ENCODE data around the gene PRR29. TPM values are rescaled to one million over a fixed set of nuclear protein-coding genes. Genes with fewer than 3 reads are reported as not detected.

Gene PRR29
- total RNA-seq, 4 donors from 2014 or later, result 0.27 TPM; not detected in 3

DNA sequence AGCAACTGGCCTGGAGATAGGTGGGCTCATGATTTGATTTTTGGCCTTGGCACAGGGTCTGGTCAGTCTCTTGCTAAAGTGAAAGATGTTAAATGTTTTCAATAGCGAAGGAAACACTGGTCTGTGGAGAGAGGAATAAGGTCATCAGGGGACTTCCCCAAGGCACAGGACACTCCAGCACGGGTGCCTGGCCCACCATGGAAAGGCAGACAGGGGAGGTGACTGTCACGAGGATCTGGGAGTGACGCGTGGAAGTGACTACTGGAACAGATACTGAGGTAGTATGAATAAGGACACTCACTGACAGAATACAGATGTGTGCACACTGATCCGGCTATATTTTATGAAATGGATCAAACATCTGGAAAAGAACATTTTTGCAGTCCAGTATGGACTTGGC is 39.0 kb downstream of the PRR29 start:
- peak in 1 of 3 donors; percentile 33 for DNase-seq
- Histone ChIP-seq H3K27ac (no peak overlapping the region), H3K4me3 (no peak overlapping the region), H3K4me1 (peaks cover 0 to 15% (median 0%) of the 10 kb centered on the region in 4 donors), H3K9me3 (no peaks in the 10 kb centered on the region), H3K36me3 (peaks cover 0 to 14% (median 0%) of the 10 kb centered on the region in 3 donors), H3K27me3 (no peaks in the 10 kb centered on the region)
- TF ChIP-seq POLR2A (IDR thresholded peaks at IDR 0.05), result no peak
- TF ChIP-seq, protein P1, sequence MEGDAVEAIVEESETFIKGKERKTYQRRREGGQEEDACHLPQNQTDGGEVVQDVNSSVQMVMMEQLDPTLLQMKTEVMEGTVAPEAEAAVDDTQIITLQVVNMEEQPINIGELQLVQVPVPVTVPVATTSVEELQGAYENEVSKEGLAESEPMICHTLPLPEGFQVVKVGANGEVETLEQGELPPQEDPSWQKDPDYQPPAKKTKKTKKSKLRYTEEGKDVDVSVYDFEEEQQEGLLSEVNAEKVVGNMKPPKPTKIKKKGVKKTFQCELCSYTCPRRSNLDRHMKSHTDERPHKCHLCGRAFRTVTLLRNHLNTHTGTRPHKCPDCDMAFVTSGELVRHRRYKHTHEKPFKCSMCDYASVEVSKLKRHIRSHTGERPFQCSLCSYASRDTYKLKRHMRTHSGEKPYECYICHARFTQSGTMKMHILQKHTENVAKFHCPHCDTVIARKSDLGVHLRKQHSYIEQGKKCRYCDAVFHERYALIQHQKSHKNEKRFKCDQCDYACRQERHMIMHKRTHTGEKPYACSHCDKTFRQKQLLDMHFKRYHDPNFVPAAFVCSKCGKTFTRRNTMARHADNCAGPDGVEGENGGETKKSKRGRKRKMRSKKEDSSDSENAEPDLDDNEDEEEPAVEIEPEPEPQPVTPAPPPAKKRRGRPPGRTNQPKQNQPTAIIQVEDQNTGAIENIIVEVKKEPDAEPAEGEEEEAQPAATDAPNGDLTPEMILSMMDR (IDR thresholded peaks at IDR 0.05), result no peak

DNA sequence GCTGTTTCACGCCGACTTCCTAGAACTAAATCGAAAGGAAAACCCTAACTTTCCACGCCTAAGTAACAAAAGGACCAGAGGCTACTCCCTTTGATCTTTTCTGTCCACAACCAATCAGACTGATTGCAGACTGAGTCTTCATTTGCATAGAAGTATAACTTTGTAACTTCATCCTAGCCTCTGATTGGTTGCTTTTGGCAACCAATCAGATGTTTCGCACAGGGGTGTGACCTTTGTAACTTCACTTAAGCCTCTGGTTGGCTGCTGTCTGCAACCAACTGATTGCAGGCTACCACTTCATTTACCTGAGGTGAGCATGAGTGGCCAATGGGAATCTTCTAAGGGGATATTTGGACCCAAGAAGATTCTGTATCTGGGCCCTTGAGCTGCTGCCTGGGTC is 39.7 kb downstream of the PRR29 start:
- no peaks in the 10 kb centered on the region for H3K9me3 ChIP-seq
- no peak overlapping the region for H3K4me3 ChIP-seq
- H3K27ac ChIP-seq, result no peak overlapping the region
- no peaks in the 10 kb centered on the region for H3K27me3 ChIP-seq
- no peak for TF ChIP-seq POLR2A (IDR thresholded peaks at IDR 0.05)
- TF ChIP-seq, protein P1 (IDR thresholded peaks at IDR 0.05), result no peak
- peaks cover 0 to 15% (median 0%) of the 10 kb centered on the region in 4 donors for H3K4me1 ChIP-seq
- DNase-seq, result peak in 1 of 3 donors; percentile 15
- H3K36me3 ChIP-seq, result peaks cover 0 to 16% (median 0%) of the 10 kb centered on the region in 3 donors

DNA sequence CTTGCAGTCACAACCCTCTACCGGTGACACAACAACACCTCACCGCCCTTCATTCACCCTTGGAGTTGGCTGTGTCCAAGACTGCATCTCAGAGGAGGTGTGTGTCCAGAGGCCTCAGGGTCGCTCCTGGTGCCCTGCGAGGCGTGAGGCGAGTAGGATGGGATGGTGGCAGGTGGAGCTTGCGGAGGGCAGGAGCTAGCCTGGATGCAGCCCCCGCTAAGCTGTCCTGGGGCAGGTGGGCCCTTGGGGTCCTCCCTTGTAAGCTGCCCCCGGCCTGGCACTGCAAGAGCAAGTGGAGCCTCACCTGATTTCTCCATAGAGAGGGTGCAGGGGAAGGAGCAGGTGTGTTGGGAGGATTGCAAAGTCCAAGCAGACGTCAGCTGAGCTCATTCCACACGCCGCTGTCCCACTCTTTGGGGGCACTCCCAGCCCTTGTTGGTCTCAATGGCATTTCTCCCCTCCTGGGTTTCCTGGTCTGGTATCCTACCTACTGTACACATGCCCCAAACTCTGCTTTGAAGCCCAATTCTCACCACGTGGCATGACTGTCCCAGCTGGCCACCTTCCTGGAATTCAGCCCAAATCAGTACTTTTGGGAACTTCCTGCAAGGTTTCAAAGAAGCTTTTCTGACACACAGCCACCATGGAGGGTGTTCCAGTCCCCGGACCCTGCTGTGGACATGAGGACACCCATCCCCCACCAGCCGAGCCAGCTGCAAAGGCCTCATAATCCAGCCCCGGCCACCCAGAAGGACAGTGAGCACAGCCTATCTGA is 40.4 kb downstream of the PRR29 start:
- no peaks in the 10 kb centered on the region for H3K27me3 ChIP-seq
- no peaks in the 10 kb centered on the region for H3K9me3 ChIP-seq
- H3K4me1 ChIP-seq, result peaks cover 0 to 15% (median 0%) of the 10 kb centered on the region in 4 donors
- peaks cover 0 to 23% (median 0%) of the 10 kb centered on the region in 3 donors for H3K36me3 ChIP-seq
- no peak overlapping the region for H3K27ac ChIP-seq
- TF ChIP-seq POLR2A (IDR thresholded peaks at IDR 0.05), result no peak
- TF ChIP-seq, protein P1 (IDR thresholded peaks at IDR 0.05), result no peak
- peak in 1 of 3 donors; percentile 42 for DNase-seq
- H3K4me3 ChIP-seq, result no peak overlapping the region

DNA sequence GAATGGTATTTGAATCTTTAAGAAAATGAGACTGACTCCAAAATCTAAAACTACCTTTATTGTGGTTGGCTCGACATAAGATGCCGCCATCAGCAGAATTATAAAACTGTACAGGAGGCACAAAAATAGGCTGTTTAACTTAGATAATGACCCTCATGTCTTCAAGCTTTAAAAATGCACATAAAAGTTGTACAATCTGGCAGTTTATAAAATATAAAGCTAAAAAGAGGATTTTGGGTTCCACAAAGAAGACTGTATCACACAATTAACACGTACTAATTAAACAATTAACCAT is 40.9 kb downstream of the PRR29 start:
- Histone ChIP-seq H3K9me3 (no peaks in the 10 kb centered on the region), H3K36me3 (peaks cover 0 to 29% (median 0%) of the 10 kb centered on the region in 3 donors), H3K27me3 (no peaks in the 10 kb centered on the region), H3K4me3 (no peak overlapping the region), H3K4me1 (peaks cover 0 to 15% (median 0%) of the 10 kb centered on the region in 4 donors), H3K27ac (no peak overlapping the region)
- TF ChIP-seq POLR2A (IDR thresholded peaks at IDR 0.05), result no peak
- TF ChIP-seq, protein P1 (IDR thresholded peaks at IDR 0.05), result no peak
- DNase-seq, result no peak

DNA sequence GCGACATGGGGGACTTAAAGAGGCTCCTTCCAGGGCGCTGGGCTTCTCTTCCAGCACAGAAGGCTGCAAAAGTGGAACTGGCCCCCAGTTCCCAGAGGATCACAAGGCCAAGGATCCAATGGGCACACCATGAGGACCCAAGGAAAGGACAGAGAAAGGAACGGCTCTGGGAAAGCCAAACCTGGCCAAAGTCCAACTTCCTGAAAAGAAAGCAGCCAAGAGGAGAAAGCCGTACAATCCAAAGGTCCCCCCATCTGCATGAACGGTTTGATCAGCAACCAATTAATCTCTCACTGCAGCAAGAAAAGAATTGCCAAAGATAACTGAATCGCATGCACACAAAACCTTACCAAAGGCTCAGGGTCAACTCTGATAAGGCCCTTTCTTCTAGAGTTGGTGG is 42.1 kb downstream of the PRR29 start:
- H3K36me3 ChIP-seq, result peaks cover 0 to 40% (median 0%) of the 10 kb centered on the region in 3 donors
- H3K27ac ChIP-seq, result no peak overlapping the region
- no peak overlapping the region for H3K4me3 ChIP-seq
- peaks cover 0 to 15% (median 0%) of the 10 kb centered on the region in 4 donors for H3K4me1 ChIP-seq
- TF ChIP-seq, protein P1 (IDR thresholded peaks at IDR 0.05), result no peak
- no peak for TF ChIP-seq POLR2A (IDR thresholded peaks at IDR 0.05)
- DNase-seq, result peak in 1 of 3 donors; percentile 46
- no peaks in the 10 kb centered on the region for H3K27me3 ChIP-seq
- H3K9me3 ChIP-seq, result no peaks in the 10 kb centered on the region
